Psoas muscle (tissue), 8 donors: ENCODE data around the gene DNHD1. TPM values are rescaled to one million over a fixed set of nuclear protein-coding genes. Genes with fewer than 3 reads are reported as not detected.

ENCODE experiments used
- ATAC-seq, 4 donors: fragments of 200-7000 bp; cut with Tn5 transposase; one replicate each; pipeline ENCODE4 v1.9.1; 2020; ENCODE audit warnings: moderate library complexity in 3 of 4, mild to moderate bottlenecking in 2 of 4
- DNase-seq, 2 donors: peaks; one replicate each; pipeline ENCODE4 v3.0.0-alpha.2; 2020
- H3K27ac ChIP-seq: fragments of 200-600 bp; one replicate; pipeline ENCODE4 v1.8.0; 2022
- H3K27me3 ChIP-seq, 3 donors: fragments of 200-600 bp in 1 of 3; one replicate each; pipeline versions ENCODE4 v1.6.1 to v1.8.0; 2013 to 2022; ENCODE audit warnings: low read length in 2 of 3, mild to moderate bottlenecking in 2 of 3, moderate library complexity in 1 of 3; ENCODE audit not compliant: insufficient read depth in 3 of 3
- H3K36me3 ChIP-seq, 2 donors: fragments of 200-600 bp in 1 of 2; one replicate each; pipeline versions ENCODE4 v1.6.1 to v1.8.0; 2013 to 2022; ENCODE audit warnings: low read depth in 1 of 2, mild to moderate bottlenecking in 1 of 2, moderate library complexity in 1 of 2; ENCODE audit not compliant: insufficient read depth in 1 of 2
- H3K4me1 ChIP-seq: fragments of 200-600 bp; one replicate; pipeline ENCODE4 v1.8.0; 2022
- H3K4me3 ChIP-seq: fragments of 200-600 bp; one replicate; pipeline ENCODE4 v1.8.0; 2022; ENCODE audit warnings: mild to moderate bottlenecking
- H3K9me3 ChIP-seq: fragments of 200-600 bp; one replicate; pipeline ENCODE4 v1.8.0; 2022
- WGBS, 3 donors: extraction: QIAGEN DNeasy Blood & Tissue Kit; methylation state at CpG; one replicate each; pipeline versions ENCODE4 v1.1.6 to v1.1.7; 2013; 5-methylcytosine and 5-hydroxymethylcytosine counted together
- intact Hi-C, 2 donors: fragments of 100-400 bp; cut with DNase I; formaldehyde crosslinking; loops; one replicate each; pipeline versions ENCODE4 v1.11.0 to v1.14.2; 2022
- polyA plus RNA-seq, 3 donors: library from polyadenylated mRNA; stranded (reverse); fragments of 200-250 nt; gene quantifications; one replicate each; pipeline ENCODE4 v1.2.3, GENCODE V29; 2013
- total RNA-seq, 4 donors: library from RNA; stranded (reverse); fragmentation: NEBNext Ultra II Directional in 2 of 4; extraction: Animal tissue kit (Norgen Biotek cat#: 25700) in 2 of 4; gene quantifications; one replicate each; pipeline versions ENCODE4 v1.2.1 to v1.2.4, GENCODE V29; 2021 to 2023
- TF ChIP-seq, protein P1 (sequence below): fragments of 200-600 bp; IDR thresholded peaks from one replicate; pipeline ENCODE4 v1.8.0; 2022; ENCODE audit warnings: antibody characterized with exemption
- donor health status: healthy with polysubstance abuse.
- donor health status: DM: no; HTN: no; CAD: no; lungs with moderate emphysema.
- donor health status: Bipolar disorder and iron deficiency.
- donor health status: healthy.
- donor health status: DM: yes; HTN: yes; CAD: no.
- donor health status: DM: no; HTN: no; CAD: no.
- donor health status: DM: no; HTN: no; CAD: no.
- donor health status: DM: yes; HTN: yes; CAD: no.

Gene DNHD1
- total and polyA plus RNA-seq, 7 donors = 2.0 to 9.0 (median 3.4) TPM

DNA sequence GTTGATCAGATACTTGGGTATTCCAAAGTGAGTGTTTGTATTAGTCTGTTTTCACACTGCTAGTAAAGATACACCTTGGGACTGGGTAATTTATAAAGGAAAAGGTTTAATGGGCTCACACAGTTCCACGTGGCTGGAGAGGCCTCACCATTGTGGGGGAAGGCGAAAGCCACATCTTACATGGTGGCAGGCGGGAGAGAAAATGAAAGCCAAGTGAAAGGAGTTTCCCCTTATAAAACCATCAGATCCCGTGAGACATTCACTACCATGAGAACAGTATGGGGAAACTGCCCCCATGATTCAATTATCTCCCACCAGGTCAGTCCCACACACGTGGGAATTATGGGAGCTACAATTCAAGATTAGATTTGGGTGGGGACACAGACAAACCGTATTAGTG is 8.7 kb upstream of the DNHD1 start:
- ATAC-seq = no peak
- intact Hi-C loops = loop anchor here in 1 of 2 donors (1.0 kb wide), 1 partner anchor 14 kb away; no protein-coding TSS in a partner anchor

DNA sequence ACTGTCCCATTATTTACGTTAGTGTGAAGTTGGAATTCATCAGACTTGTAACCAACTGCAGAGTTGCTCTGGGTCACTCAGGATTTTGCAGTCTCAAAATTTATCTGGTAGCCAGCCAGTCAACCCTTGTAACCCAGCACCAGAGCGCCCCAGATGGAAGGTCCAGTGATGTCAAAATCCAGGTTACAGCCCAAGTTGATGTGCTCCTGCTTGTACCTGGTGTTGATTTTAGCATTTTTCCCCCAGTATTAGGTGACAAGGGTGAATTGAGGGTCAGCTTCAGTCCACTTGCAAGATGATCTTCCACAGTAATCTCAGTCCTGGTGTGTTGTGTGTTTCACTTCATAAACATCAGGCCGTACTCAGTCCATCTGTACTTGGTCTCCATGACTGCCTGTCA is 8.3 kb upstream of the DNHD1 start:
- 92 to 94% (median 93%) methylated on average over 3 of the region's 3 CpGs for WGBS, 3 donors

More for the DNA sequence above, 8.7 kb upstream of the DNHD1 start:
- TF ChIP-seq, protein P1, sequence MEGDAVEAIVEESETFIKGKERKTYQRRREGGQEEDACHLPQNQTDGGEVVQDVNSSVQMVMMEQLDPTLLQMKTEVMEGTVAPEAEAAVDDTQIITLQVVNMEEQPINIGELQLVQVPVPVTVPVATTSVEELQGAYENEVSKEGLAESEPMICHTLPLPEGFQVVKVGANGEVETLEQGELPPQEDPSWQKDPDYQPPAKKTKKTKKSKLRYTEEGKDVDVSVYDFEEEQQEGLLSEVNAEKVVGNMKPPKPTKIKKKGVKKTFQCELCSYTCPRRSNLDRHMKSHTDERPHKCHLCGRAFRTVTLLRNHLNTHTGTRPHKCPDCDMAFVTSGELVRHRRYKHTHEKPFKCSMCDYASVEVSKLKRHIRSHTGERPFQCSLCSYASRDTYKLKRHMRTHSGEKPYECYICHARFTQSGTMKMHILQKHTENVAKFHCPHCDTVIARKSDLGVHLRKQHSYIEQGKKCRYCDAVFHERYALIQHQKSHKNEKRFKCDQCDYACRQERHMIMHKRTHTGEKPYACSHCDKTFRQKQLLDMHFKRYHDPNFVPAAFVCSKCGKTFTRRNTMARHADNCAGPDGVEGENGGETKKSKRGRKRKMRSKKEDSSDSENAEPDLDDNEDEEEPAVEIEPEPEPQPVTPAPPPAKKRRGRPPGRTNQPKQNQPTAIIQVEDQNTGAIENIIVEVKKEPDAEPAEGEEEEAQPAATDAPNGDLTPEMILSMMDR = no peak
- Histone ChIP-seq H3K4me1 (no peaks in the 10 kb centered on the region), H3K27ac (no peak overlapping the region), H3K4me3 (no peak overlapping the region), H3K36me3 (peaks cover 10 to 89% of the 10 kb centered on the region in 2 donors), H3K9me3 (no peaks in the 10 kb centered on the region), H3K27me3 (no peaks in the 10 kb centered on the region)
- WGBS, 3 donors = 89 to 92% (median 90%) methylated on average over 6 of the region's 6 CpGs
- DNase-seq = no peak

DNA sequence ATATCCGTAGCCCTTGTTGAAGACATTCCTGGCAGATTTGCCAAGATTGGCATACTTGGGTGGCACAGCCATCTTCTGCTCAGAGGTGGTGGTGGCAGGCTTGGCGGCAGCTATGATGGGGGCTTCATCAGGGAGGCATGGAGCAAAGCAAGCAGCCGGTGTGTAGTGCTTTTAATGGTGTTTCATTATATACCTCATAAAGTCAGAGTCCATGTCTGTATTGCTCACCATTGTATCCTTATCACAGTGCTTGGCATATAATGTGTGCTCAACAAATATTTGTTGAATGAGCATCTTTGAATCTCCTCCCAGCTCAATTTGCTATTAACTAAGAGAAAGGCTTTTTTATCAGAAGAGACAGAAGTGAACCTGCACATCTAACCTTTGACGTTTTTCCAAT is 7.8 kb upstream of the DNHD1 start:
- Histone ChIP-seq H3K27me3 (no peaks in the 10 kb centered on the region), H3K4me3 (no peak overlapping the region), H3K36me3 (peaks cover 9 to 86% of the 10 kb centered on the region in 2 donors), H3K27ac (no peak overlapping the region), H3K4me1 (no peaks in the 10 kb centered on the region), H3K9me3 (no peaks in the 10 kb centered on the region)
- intact Hi-C loops = no loop called here
- DNase-seq (no peak), ATAC-seq (no peak)
- 78 to 84% (median 83%) methylated on average over 4 of the region's 4 CpGs for WGBS, 3 donors
- TF ChIP-seq, protein P1 = no peak

More for the DNA sequence above, 8.3 kb upstream of the DNHD1 start:
- H3K4me3 ChIP-seq = no peak overlapping the region
- TF ChIP-seq, protein P1 = no peak
- H3K27me3 ChIP-seq = no peaks in the 10 kb centered on the region
- no peak overlapping the region for H3K27ac ChIP-seq
- DNase-seq (no peak), ATAC-seq (no peak)
- H3K4me1 ChIP-seq = no peaks in the 10 kb centered on the region
- intact Hi-C loops = loop anchor here in 1 of 2 donors (1.0 kb wide), 1 partner anchor 13 kb away; no protein-coding TSS in a partner anchor
- peaks cover 9 to 89% of the 10 kb centered on the region in 2 donors for H3K36me3 ChIP-seq
- H3K9me3 ChIP-seq = no peaks in the 10 kb centered on the region

DNA sequence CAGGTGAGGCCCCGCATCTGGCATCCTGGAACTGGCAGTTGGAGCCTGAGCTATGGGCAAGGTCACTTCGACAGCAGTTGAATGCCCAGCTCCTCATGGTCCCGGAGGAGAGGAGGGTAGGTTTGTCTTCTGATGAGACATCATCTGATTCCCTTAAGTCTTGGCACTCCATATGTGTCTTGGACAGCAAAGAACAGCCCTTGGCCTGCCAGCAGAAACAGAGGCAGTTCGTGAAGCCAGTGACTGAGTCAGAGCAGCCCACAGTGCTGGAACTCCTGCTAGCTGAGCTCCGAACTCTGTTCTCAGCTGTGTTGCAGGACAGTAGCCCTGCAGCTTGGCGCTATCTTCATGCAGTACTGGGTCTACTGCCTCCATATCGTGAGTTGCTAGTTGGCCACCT is 1.0 kb downstream of the DNHD1 start:
- no peaks in the 10 kb centered on the region for H3K9me3 ChIP-seq
- no peaks in the 10 kb centered on the region for H3K27me3 ChIP-seq
- H3K4me1 ChIP-seq = no peaks in the 10 kb centered on the region
- intact Hi-C loops = no loop called here
- peak in 2 of 4 donors; percentile 43 to 49 for ATAC-seq
- TF ChIP-seq, protein P1 = no peak
- DNase-seq = no peak
- 62 to 82% (median 72%) methylated on average over 7 of the region's 7 CpGs for WGBS, 3 donors
- no peak overlapping the region for H3K4me3 ChIP-seq
- no peak overlapping the region for H3K27ac ChIP-seq
- H3K36me3 ChIP-seq = peaks cover 0 to 46% of the 10 kb centered on the region in 2 donors

DNA sequence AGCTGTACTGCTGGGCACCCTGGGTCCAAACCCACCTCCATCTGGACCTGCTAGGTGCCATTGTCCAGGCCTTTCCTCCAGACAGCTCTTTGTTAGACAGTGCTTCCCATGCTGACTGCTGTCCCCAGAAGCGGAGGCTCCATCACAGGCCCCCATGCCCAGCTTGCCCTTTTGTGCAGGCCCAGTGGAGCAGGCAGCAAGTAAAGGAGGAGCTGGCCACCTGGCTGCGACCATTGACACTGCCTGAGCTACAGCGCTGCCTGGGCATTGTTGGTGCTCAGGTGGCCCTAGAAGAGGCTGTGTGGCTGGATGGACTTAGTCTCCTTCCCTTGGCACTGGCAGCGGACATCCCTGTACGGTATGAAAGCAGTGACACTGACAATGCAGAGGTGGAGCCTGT is 1.5 kb downstream of the DNHD1 start:
- intact Hi-C loops = no loop called here
- H3K4me3 ChIP-seq = no peak overlapping the region
- no peaks in the 10 kb centered on the region for H3K27me3 ChIP-seq
- WGBS, 3 donors = 95 to 96% (median 96%) methylated on average over 5 of the region's 5 CpGs
- H3K36me3 ChIP-seq = peaks cover 0 to 46% of the 10 kb centered on the region in 2 donors
- H3K9me3 ChIP-seq = no peaks in the 10 kb centered on the region
- no peaks in the 10 kb centered on the region for H3K4me1 ChIP-seq
- TF ChIP-seq, protein P1 = no peak
- H3K27ac ChIP-seq = no peak overlapping the region
- no peak for DNase-seq
- no peak for ATAC-seq
